OCI-LY1 (cell line): ENCODE measurements around the gene YIPF5.

Experiments
- EZH2 ChIP-seq: fragments of 200-600 bp; sonication (generic), shearing (Covaris generic); IDR thresholded peaks from 2 replicates; pipeline ENCODE4 v1.8.0; 2017; ENCODE audit warnings: borderline replicate concordance, mixed run types, mild to moderate bottlenecking, antibody characterized with exemption, low read length, moderate library complexity, mixed read lengths
- TF ChIP-seq, protein P1 (sequence below): fragments of 200-600 bp; sonication (generic), shearing (Covaris generic); IDR thresholded peaks from 2 replicates; pipeline ENCODE4 v1.5.1; 2017; ENCODE audit warnings: mild to moderate bottlenecking, antibody characterized with exemption, low read length, moderate library complexity, mixed read lengths

DNA sequence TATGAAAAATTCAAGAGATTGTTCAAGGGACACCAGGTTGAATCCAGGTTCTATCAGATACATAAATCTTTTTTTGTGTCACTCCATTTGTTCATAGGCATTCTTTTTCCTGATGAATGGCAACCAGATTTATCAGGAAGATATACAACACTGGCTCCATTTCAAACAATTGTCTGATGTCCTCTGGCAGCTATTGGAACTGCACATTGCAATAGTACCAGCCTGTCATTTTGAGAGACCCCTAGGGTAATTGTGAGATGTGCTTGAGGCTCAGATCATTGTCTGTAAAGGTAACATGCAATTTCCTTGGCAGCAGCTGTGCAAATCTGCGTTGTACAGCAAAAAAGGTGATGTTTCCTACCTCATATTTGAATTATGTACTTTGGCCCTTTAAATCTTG lies 26.2 kb upstream of the YIPF5 start:
- TF ChIP-seq, protein P1, sequence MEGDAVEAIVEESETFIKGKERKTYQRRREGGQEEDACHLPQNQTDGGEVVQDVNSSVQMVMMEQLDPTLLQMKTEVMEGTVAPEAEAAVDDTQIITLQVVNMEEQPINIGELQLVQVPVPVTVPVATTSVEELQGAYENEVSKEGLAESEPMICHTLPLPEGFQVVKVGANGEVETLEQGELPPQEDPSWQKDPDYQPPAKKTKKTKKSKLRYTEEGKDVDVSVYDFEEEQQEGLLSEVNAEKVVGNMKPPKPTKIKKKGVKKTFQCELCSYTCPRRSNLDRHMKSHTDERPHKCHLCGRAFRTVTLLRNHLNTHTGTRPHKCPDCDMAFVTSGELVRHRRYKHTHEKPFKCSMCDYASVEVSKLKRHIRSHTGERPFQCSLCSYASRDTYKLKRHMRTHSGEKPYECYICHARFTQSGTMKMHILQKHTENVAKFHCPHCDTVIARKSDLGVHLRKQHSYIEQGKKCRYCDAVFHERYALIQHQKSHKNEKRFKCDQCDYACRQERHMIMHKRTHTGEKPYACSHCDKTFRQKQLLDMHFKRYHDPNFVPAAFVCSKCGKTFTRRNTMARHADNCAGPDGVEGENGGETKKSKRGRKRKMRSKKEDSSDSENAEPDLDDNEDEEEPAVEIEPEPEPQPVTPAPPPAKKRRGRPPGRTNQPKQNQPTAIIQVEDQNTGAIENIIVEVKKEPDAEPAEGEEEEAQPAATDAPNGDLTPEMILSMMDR, result no peak
- TF ChIP-seq EZH2, result no peak
